ENCODE results near the gene STEEP1. TPM values are rescaled to one million over a fixed set of nuclear protein-coding genes. Genes with fewer than 3 reads are reported as not detected.

The STEEP1 gene
- total RNA-seq, 1 experiment from 2014 or later, result 42.2 TPM

- Histone ChIP-seq H3K27ac (ENCODE audit: low read length) (no peak overlapping the region), H3K4me1 (ENCODE audit: control insufficient read depth, insufficient read depth, low read length) (no peaks in the 10 kb centered on the region), H3K4me3 (ENCODE audit: low read depth in 2 of 2, low read length in 2 of 2) (no peak overlapping the region), H3K9me3 (ENCODE audit: control insufficient read depth, insufficient read depth, low read depth, low read length) (no peaks in the 10 kb centered on the region), H3K27me3 (ENCODE audit: control insufficient read depth, insufficient read depth, low read length) (no peaks in the 10 kb centered on the region), H3K36me3 (ENCODE audit: control insufficient read depth, insufficient read depth, low read length) (no peaks in the 10 kb centered on the region)
- TF ChIP-seq SIN3A (IDR thresholded peaks at IDR 0.05; ENCODE audit: borderline replicate concordance, insufficient read depth, low read depth, low read length), result no peak
- no peak for TF ChIP-seq CTCF (IDR thresholded peaks at IDR 0.05)
- no peak for TF ChIP-seq POLR2AphosphoS5 (IDR thresholded peaks at IDR 0.05; ENCODE audit: low read depth, low read length)
- TF ChIP-seq TCF7L2 (IDR thresholded peaks at IDR 0.05; ENCODE audit: low read depth, low read length), result no peak
- TF ChIP-seq REST (IDR thresholded peaks at IDR 0.05; ENCODE audit: insufficient read depth in 1 of 2, low read depth in 2 of 2, low read length in 1 of 2), result no peak
- in situ Hi-C loops (cut with HindIII; ENCODE audit: low pct_unique_long_range_greater_than_20kb, low sequenced_read_pairs), result no loop called here
- DNase-seq (ENCODE audit: low read depth, low spot score) (no peak), ATAC-seq (no peak; the same call in 1 of the 2 replicates)
- BruUV-seq (replicated peaks), result no TSS peak
- POLR2A ChIA-PET, result interaction anchor here (0.6 kb wide), 1 partner anchor 27 kb away, joined by 4 read pairs; no protein-coding TSS in a partner anchor
- CTCF ChIA-PET, result interaction anchor here (1.0 to 3.1 kb wide), 4 partner anchors 12 to 108 kb away, joined by 3 to 21 read pairs (median 4); no protein-coding TSS in a partner anchor
- intact Hi-C loops (cut with micrococcal nuclease; ENCODE audit: unreplicated experiment), result no loop called here
Measured at GRCh38 chrX:119489212-119490074, 75.8 kb downstream of the STEEP1 start.

GRCh38 chrX:119488749-119489148, 76.5 kb downstream of the STEEP1 start:
- Histone ChIP-seq H3K27ac (ENCODE audit: low read length) (no peak overlapping the region), H3K27me3 (ENCODE audit: control insufficient read depth, insufficient read depth, low read length) (no peaks in the 10 kb centered on the region), H3K4me3 (ENCODE audit: low read depth in 2 of 2, low read length in 2 of 2) (no peak overlapping the region), H3K36me3 (ENCODE audit: control insufficient read depth, insufficient read depth, low read length) (no peaks in the 10 kb centered on the region), H3K9me3 (ENCODE audit: control insufficient read depth, insufficient read depth, low read depth, low read length) (no peaks in the 10 kb centered on the region), H3K4me1 (ENCODE audit: control insufficient read depth, insufficient read depth, low read length) (no peaks in the 10 kb centered on the region)
- ChIA-PET CTCF (interaction anchor here (1.0 to 3.1 kb wide), 3 partner anchors 11 to 109 kb away, joined by 3 to 21 read pairs (median 5); no protein-coding TSS in a partner anchor), POLR2A (interaction anchor here (0.6 to 0.7 kb wide), 2 partner anchors 27 to 297 kb away, joined by 4 to 5 read pairs; no protein-coding TSS in a partner anchor)
- ATAC-seq (peak; percentile 78; the same call in 1 of the 2 replicates), DNase-seq (ENCODE audit: low read depth, low spot score) (no peak)
- no TSS peak for BruUV-seq (replicated peaks)
- intact Hi-C loops (cut with micrococcal nuclease; ENCODE audit: unreplicated experiment) (loop anchor here (1.0 kb wide), 1 partner anchor 24 kb away; no protein-coding TSS in a partner anchor), in situ Hi-C loops (cut with HindIII; ENCODE audit: low pct_unique_long_range_greater_than_20kb, low sequenced_read_pairs) (no loop called here)
- TF ChIP-seq CTCF (IDR thresholded peaks at IDR 0.05) (peak; percentile 85), TCF7L2 (IDR thresholded peaks at IDR 0.05; ENCODE audit: low read depth, low read length) (no peak)

Other genes with a start within 250 kb of the STEEP1 start
- 35.5 TPM for gene SLC25A43, start 166.1 kb downstream of the STEEP1 start, total RNA-seq (2021; ENCODE audit: unreplicated experiment)
- gene SLC25A5, start 97.0 kb downstream of the STEEP1 start, total RNA-seq (2021; ENCODE audit: unreplicated experiment), result 709 TPM
- gene UBE2A, start 9.2 kb upstream of the STEEP1 start, total RNA-seq (2021; ENCODE audit: unreplicated experiment), result 110 TPM
- gene NKRF, start 41.0 kb upstream of the STEEP1 start, total RNA-seq (2021; ENCODE audit: unreplicated experiment), result 25.5 TPM
- 31.2 TPM for gene SEPTIN6, start 127.8 kb upstream of the STEEP1 start, total RNA-seq (2021; ENCODE audit: unreplicated experiment)
- gene SOWAHD, start 193.2 kb upstream of the STEEP1 start, total RNA-seq (2021; ENCODE audit: unreplicated experiment), result 1.1 TPM
- gene RPL39, start 226.2 kb upstream of the STEEP1 start, total RNA-seq (2021; ENCODE audit: unreplicated experiment), result 1,882 TPM